HCEC 1CT (cell line): ENCODE results near the gene VSIR.

ENCODE experiments used
- DNase-seq: peaks from one replicate; pipeline ENCODE4 v3.0.0-alpha.2; 2017

The VSIR gene

DNA sequence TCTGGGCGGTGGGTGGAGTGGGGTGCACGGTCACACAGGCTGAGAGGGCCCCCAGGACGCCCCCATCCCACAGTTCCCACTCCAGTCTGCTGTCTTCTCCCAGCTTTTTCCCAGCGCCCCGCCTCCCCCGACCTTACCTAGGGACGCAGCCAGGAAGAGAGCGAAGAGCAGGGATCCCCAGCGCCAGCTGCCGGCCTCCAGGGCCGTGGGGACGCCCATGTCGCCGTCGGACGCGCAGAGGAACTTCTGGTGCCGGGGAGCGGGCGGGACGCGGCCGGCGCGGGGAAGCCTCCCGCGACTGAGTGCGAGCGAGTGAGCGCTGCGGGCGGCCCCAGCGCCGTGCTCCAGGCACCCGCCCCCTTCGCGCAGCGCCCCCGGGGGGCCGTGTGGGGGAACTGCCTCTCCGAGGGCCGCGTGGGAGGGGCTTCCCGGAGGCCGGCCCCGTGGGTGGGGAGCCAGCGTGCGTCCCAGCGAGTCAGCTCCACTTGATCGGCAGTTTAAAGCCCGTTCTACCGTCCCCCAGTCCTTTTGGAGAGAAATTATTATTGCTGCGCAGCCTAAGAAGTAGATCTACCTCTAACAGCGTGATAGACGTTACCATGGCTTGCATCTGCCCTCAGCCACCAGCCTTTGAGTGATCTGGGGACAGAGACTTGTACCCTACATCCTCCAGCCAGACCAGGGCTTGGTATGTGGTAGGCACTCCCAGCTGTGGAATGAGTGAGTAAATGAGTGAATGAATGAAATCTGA lies at the start of gene VSIR:
Gene VSIR, minus strand, starts transcription at position 300 of the 751 bp plus-strand sequence. Its CDS starts 81 bp downstream, at position 219.
- peak; percentile 70 for DNase-seq

DNA sequence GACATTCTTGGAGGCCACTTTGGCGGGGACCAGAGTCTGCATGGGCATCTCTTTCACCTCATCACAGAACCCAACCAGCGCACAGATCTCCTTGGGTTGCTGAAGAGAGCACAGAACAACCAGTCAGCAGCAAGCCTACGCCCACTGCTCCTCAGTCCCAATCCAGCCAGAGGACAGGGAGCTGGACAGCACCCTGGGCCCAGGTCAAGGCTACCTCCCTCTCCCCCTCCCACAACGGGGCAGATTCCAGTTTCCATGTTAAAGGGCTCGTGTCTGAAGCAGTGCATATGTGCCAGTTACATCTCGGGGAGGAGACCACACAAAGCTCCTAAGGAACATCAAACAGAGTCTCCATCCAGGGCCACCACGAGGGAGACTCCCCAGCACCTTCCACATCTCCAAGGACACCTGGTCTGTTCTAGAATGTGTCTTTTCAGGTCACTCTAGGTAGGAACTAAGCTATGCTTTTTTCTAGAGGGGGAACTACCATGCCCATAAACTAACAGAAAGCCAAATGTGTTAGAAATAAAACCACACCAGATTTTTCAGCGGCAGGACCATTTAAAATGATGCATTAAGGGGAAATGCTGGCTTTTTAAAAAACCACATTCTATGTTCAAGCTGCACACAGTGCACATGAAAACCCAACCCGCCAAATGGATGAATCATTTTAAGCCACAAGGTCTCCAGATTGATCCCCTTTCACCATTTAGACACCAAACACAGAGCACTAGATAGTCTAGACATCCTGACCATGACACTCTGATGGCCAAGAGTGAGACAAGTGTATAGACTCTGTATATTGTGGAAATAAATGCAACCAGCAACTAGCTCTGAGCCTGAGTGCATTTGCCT lies 48.8 kb upstream of the VSIR start:
- peak; percentile 36 for DNase-seq

- no peak for DNase-seq
Observed at GRCh38 chr10:71820966-71821365, 47.6 kb upstream of the VSIR start.

GRCh38 chr10:71819985-71820384 lies 46.7 kb upstream of the VSIR start:
- DNase-seq, result no peak

DNA sequence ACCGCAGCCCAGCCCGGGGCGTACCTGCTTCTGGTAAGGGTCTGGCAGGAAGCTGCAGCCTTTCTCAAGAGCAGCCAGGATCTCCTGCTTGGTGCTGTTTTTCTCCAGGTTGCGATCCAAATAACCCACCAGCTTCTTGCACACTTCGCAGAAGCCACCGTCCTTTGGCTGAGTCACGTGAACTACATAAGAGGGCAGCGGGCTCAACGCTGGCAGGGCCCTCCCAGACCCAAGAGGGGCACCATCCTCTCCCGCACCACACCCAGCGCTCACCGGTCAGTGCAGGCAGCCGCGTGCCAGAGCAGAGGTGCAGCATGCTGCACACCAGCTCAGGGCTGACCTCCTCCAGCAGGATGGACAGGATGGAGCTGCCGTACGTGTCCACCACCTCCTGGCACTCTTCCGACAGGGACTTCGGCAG lies 46.1 kb upstream of the VSIR start:
- no peak for DNase-seq

- DNase-seq, result no peak
Observed at GRCh38 chr10:71818674-71819260, 45.4 kb upstream of the VSIR start.

- no peak for DNase-seq
Observed at GRCh38 chr10:71817831-71818655, 44.7 kb upstream of the VSIR start.

- DNase-seq, result no peak
Observed at GRCh38 chr10:71816936-71817618, 43.8 kb upstream of the VSIR start.

- DNase-seq, result no peak
Observed at GRCh38 chr10:71816421-71816851, 43.1 kb upstream of the VSIR start.

DNA sequence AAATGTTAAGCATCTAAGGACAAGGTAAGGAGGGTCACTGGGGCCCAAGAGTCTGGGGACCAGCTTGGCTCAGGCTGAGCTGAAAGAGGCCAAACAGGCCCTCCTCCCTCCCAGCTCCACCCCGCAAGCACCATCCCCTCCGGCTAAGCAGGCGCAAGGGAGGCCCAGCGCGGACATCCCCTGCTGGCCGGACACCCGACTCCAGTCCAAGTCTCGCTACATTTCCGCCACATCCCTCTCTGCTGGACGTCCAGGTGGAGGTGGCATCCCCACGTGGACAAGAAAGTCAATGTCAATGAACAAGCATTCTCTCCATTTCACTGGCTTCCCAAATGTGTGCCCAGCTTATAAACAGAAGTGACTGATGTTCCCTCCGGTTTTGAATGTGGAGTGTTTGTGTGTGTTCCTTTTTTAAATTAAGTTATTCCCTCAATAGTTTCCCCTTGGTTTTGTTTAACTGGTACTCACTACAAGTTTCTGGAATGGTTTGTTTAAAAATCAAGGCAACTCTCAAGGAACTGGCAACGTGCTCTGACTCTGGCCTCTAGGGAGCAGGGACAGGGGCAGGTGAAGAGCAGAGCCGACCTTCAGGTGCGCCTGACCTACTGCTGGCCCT lies 42.3 kb upstream of the VSIR start:
- no peak for DNase-seq

- DNase-seq, result no peak
Observed at GRCh38 chr10:71814922-71815411, 41.6 kb upstream of the VSIR start.

DNA sequence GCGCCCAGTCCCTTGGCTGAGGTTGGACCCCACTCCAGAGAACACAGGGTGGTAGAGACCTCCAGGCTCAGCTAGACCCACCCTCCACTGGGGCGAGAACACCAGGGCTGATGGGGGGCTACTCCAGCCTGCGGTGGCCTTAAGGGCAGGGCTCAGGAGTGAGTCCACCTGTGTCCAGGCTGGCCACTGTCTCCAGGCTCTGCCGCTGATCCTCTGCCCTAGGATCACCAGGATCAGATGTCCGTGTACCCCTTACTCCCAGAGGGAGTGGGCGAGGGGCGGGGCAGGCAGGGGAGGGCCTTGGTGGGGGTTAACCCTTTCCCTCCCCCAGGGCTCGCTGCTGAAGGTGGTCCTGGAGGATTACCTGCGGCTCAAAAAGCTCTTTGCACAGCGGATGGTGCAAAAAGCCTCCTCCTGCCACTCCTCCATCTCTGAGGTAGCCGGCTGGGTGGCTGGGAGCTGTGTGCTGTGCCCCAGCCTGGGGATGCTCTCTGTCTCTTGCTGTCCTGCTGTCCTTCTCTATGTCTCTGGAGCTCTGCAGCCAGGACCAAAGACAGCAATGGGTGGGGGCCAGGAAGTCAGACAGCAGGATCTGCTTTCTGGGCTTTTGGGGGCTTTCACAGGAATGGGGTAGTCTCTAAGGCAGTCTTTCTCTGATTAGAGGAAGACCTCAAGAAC lies 39.7 kb upstream of the VSIR start:
- no peak for DNase-seq

GRCh38 chr10:71812016-71812912 lies 38.9 kb upstream of the VSIR start:
- peak; percentile 42 for DNase-seq

GRCh38 chr10:71811351-71811750 lies 38.0 kb upstream of the VSIR start:
- no peak for DNase-seq

DNA sequence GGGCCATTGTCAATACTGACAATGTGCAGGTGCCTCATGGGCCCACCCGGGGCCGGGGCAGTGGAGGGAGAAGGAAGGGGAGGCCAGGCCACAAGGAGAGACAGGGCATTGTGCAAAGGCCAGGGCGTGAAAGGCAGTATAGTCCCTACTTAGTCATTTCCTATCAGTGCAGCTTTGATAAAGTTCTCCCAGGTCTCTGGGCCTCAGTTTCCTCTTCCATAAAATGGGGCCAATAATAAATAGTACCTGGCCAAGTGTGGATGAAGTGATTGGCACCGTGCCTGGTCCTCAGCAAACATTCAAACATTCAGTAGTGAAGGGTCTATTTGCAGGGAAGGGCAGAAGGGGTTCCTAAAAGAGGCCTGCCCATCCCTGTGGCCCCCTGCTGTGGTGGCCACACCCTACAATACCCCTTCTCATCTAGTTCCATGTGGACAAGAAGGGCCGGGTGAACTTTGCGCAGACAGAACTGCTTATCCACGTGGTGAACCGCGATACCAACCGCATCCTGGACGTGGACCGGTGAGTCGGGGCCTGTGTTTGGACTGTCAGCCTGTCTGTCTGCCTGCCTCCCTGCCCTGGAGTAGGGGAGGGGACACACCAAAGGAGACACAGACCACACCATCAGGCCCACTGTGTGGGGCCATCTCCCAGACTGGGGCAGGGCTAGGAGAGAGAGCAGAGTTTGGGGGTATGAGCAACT lies 36.9 kb upstream of the VSIR start:
- no peak for DNase-seq

- DNase-seq, result no peak
Observed at GRCh38 chr10:71809628-71810027, 36.3 kb upstream of the VSIR start.

DNA sequence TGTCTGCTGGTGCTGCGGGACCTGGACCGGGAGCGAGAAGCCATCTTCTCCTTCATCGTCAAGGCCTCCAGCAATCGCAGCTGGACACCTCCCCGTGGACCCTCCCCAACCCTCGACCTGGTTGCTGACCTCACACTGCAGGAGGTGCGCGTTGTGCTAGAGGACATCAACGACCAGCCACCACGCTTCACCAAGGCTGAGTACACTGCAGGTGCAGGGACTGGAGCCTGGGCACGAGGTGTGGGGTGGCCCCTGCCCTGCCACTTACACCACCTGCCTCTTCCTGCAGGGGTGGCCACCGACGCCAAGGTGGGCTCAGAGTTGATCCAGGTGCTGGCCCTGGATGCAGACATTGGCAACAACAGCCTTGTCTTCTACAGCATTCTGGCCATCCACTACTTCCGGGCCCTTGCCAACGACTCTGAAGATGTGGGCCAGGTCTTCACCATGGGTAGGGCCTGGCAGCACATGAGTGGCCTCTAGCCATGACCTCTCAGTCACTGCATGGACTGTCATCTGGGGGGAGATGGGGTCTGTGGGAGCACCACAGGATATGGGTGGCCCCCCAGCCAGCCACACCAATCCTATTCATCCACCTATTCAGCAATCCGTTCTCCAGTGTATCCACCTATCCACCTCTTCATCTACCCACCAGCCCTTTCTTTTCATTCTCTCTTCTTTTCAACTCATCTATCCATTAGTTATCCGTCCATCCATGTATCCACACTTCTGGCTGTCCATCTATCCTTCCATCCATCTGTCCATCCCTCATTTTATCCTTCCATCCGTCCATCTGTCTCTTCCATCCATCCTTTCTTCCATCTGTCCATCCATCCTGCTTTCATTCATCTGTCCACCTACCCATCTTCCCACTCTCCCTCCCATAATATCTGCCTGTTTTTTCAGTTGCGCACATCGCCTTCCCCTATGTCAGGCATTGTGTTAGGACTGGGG lies 34.5 kb upstream of the VSIR start:
- no peak for DNase-seq
